ENCODE measurements around the gene SOX18. TPM values are rescaled to one million over a fixed set of nuclear protein-coding genes. Genes with fewer than 3 reads are reported as not detected.

SOX18 gene
- 1.7 to 2.6 TPM (median 2.2 TPM) in 5 replicates for total RNA-seq (2022; extraction: Qiagen RNA extraction; ENCODE audit: low read depth)

DNA sequence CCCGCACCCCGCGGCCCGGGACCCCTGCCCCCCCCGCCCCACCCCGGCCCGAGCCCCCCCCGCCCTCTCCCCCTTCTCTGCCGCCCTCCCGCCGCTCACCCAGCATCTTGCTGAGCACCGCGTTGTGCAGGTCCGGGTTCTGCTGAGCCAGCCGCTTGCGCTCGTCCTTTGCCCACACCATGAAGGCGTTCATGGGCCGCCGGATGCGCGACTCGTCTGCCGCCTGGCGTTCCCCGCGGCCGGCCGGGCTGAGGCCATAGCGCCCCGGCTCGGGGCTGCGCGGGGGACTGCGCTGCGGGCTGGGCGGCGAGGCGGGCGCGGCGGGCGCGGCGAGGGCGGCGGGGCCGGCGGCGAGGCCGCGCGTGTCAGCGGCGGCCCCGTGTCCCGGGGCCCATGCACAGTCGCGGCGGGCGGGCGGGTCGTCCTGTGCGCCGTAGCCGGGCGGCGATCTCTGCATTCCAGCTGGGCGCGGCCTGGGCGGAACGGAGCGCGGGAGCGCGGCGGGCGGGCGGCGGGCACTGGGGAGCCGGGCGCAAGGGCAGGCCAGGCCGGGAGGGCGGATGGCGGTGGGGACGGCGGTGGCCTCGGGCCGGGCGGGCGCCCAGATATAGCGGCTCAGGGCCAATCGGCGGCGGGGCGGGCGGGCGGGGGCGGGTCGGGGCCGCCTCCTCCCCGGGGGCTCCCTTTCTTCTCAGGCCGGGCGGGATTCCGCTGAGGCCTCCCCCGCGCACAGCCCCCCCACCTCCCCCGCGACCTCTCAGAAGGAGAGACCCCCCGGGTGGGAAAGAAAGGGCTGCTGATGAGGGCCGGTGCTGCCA lies at the start of gene SOX18:
Gene SOX18 (minus strand): TSS at position 580 of the 818 bp plus-strand sequence. CDS start 123 bp downstream, at position 457.

DNA sequence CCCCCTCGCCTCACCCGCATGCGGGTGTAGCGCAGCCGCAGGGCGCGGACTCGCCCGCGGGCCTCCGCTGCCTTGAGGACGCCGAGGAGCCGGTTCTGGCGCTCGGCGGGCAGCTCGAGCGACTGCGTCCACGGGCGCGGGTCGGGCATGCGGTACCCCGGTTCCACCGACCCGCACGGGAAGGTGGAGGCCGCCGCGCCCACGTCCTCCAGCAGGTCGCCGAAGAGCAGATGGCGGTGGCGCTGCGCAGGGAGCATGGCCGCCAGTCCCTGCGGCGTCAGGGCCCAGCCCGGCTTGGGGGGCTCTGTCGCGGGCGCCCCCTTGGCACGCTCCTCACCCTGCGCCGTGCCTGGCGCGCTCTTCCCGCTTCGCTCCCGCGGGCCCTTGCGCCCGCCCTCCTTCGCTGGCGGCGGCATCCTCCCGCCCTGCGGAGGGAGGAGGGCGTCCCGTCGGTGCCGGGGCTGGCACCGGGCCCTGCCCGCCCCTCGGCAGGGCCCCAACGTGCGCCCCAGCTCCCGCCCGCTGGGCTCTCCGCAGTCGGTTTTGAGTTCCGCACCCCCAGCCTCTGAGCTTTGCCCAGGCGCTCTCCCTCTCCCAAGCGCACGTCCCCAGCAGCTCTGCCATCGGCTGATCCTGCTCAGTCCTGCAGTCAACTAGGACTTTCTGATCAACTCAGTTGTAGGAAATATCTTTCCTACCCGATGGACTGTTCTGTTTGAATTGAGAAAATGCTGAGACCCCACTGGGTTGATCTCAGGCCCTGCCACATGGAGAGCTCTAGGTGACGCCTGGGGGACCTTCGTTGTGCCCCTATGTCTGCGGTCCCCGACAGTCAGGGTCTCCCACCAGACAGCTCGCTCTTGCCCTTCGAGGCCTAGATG lies 34.6 kb upstream of the SOX18 start, which contains the start of gene LKAAEAR1:
Gene LKAAEAR1 (minus strand): TSS at position 595 of the 881 bp plus-strand sequence. CDS start 179 bp downstream, at position 416.

DNA sequence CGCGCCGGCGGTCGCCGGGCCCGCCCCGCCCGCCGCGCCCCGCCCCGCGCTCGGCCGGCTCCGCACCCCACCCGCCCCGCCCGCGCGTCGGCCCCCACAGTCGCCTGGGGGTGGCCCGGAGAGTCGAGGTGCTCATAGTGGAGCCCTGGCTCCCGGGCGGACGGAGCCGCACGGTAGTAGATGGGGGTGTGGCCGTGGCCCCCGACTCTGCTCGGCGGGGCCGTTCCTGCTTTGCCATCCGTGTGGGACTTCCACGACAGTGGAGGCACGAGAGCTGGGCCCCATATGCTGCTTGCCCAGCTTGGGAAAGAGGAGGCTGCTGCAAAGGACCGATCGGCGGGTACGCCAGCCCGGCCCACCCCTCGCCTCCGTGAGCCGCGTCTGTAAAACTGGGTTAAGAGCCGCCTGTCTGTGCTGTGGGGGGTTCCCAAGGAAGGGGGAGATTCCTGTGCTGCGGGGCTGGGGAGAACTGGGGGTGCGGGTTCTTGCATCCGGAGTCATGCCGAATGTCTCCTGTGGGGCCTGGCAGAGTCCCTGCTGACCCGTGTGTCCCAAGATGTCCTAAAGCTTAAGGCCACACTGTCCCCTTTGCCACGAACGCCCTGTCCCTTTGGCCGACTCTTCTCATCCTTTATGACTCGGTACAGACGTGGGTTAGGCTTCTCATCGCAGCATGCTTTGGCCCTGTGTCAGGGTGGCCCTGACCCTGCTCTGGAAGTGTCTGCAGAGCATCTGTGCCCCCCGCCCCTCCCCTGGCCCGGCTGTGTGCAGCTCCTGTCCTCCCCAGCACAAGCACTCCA lies 30.8 kb upstream of the SOX18 start, which contains the start of gene OPRL1:
Gene OPRL1 (plus strand): TSS at position 70 of the 800 bp plus-strand sequence. CDS start 12,639 bp downstream, outside the sequence.

DNA sequence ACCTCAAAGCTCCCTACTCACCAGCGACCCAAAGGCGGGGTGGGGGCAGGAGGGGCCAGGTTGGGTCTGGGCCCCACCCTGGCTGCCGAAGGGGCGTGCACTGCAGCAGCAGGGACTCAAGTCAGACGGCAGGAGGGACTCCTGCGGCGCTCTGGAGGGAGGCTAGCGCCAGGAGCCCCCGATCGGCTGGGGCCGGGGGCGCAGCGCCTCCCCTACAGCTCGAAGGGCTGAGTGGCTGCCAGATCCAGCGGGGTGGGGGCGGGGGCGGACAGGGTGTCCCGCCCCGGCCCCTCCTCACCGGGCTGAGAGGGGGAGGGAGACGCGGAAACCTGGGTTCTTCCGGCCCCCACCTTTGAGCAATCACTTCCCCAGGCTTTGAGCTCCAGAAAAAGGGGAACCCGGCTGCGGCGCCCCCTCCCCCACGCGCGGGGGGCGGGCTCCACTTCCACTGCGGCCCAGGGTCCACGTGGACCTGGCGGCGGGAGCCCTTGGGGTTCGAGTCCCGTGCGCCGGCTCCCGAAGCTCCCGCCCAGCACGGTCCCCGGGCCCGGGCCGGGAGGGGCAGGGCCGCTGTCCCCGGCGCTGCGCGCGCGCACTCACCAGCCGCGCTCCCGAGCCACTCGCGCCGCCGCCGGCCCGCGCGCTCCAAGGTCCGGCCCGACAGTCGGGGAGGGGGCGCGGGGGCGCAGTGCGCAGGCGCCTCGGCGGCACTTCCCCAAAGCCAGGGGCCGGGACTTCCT lies 30.0 kb upstream of the SOX18 start, which contains the start of gene RGS19:
Gene RGS19 (minus strand): TSS at position 246 of the 740 bp plus-strand sequence. CDS start 2,632 bp downstream, outside the sequence.

DNA sequence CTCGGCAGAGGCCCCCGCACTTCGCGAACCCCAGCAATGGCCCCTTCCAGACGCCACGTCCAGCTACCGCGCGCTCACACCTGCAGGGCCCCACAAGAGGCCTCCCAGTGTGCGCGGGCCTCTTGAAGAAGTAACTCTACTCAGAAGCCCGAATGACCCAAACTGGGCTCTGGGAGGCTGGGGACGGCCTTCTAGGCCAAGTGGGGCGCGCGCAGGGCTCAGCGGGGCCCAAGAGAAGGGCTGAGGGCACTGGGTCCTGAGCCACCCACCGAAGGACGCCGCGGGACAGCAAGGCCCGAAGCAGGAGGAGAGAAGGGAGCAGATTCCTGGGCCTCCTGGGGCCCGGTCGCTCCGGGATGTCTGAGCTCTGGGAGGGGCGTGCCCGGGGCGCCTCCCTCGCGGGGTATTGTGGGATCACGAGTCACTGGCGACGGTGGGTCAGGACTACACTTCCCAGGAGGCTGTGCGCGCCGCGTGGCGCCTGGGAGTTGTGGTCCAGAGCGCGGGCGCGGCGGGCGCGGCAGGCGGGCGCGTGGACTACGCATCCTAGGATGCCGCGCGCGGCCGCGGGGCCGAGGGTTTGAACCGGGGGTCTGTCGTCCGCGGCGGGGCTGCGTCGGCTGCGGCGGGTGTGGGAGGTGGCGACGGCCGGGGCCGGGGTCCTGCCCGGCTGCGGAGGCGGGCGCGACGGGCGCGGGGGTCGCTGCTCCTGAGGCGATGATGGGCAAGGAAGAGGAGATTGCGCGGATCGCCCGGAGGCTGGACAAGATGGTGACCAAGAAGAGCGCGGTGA lies 13.4 kb upstream of the SOX18 start, which contains the start of gene TCEA2:
Gene TCEA2 (plus strand): TSS at position 603 of the 793 bp plus-strand sequence. CDS start 115 bp downstream, at position 718.

DNA sequence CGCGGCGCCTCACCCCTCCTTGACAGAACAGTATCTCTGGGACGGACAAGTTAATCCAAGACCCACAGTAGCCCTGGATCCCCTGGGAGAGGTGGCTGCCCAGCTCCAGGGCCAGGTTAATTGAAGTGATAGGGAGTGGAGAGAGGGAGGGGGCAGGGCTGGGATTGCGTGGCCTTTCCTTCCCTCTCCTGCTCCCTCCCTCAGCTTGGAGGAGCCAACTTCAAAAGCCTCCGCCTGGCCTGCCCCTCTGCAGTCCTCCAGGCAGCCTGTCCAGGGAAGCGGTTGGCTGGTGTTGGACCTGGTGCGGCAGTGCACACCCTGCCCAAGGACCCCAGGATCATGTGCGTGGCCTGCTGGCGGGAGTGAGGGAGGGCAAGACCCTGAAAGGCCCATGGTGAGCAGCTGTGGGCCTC lies 13.5 kb downstream of the SOX18 start, which contains the start of gene C20orf204:
Gene C20orf204 (plus strand): TSS at position 250 of the 413 bp plus-strand sequence. CDS start 142 bp downstream, at position 392.

Other genes with a start within 250 kb of the SOX18 start
- gene ZBTB46, start 218.4 kb downstream of the SOX18 start, total RNA-seq (2022; extraction: Qiagen RNA extraction; ENCODE audit: low read depth) = 0.66 to 0.86 TPM (median 0.78 TPM) in 5 replicates
- gene ABHD16B, start 188.1 kb downstream of the SOX18 start, total RNA-seq (2022; extraction: Qiagen RNA extraction; ENCODE audit: low read depth) = not detected in 5 replicates
- 126 to 136 TPM (median 130 TPM) in 5 replicates for gene TPD52L2, start 184.4 kb downstream of the SOX18 start, total RNA-seq (2022; extraction: Qiagen RNA extraction; ENCODE audit: low read depth)
- 23.7 to 30.3 TPM (median 28.4 TPM) in 5 replicates for gene DNAJC5, start 154.5 kb downstream of the SOX18 start, total RNA-seq (2022; extraction: Qiagen RNA extraction; ENCODE audit: low read depth)
- gene UCKL1, start 93.2 kb downstream of the SOX18 start, total RNA-seq (2022; extraction: Qiagen RNA extraction; ENCODE audit: low read depth) = 24.4 to 35.3 TPM (median 32.2 TPM) in 5 replicates
- 9.1 to 12.4 TPM (median 11.8 TPM) in 5 replicates for gene ZNF512B, start 79.7 kb downstream of the SOX18 start, total RNA-seq (2022; extraction: Qiagen RNA extraction; ENCODE audit: low read depth)
- not detected in 5 replicates for gene SAMD10, start 70.0 kb downstream of the SOX18 start, total RNA-seq (2022; extraction: Qiagen RNA extraction; ENCODE audit: low read depth)
- gene PRPF6, start 68.5 kb downstream of the SOX18 start, total RNA-seq (2022; extraction: Qiagen RNA extraction; ENCODE audit: low read depth) = 49.9 to 54.3 TPM (median 53.6 TPM) in 5 replicates
- 0.33 to 0.64 TPM (median 0.57 TPM) in 5 replicates for gene C20orf204, start 13.5 kb downstream of the SOX18 start, total RNA-seq (2022; extraction: Qiagen RNA extraction; ENCODE audit: low read depth)
- gene TCEA2, start 13.6 kb upstream of the SOX18 start, total RNA-seq (2022; extraction: Qiagen RNA extraction; ENCODE audit: low read depth) = 32.3 to 48.6 TPM (median 44.4 TPM) in 5 replicates
- gene RGS19, start 29.9 kb upstream of the SOX18 start, total RNA-seq (2022; extraction: Qiagen RNA extraction; ENCODE audit: low read depth) = 17.9 to 32.1 TPM (median 28.1 TPM) in 5 replicates
- gene OPRL1, start 30.4 kb upstream of the SOX18 start, total RNA-seq (2022; extraction: Qiagen RNA extraction; ENCODE audit: low read depth) = 0.70 to 0.88 TPM (median 0.75 TPM) in 5 replicates
- gene LKAAEAR1, start 34.8 kb upstream of the SOX18 start, total RNA-seq (2022; extraction: Qiagen RNA extraction; ENCODE audit: low read depth) = 0.95 to 2.2 TPM (median 1.1 TPM) in 5 replicates
- not detected in 5 replicates for gene NPBWR2, start 57.9 kb upstream of the SOX18 start, total RNA-seq (2022; extraction: Qiagen RNA extraction; ENCODE audit: low read depth)
- gene MYT1, start 114.8 kb upstream of the SOX18 start, total RNA-seq (2022; extraction: Qiagen RNA extraction; ENCODE audit: low read depth) = 0.09 to 0.28 TPM (median 0.14 TPM) in 4 of 5 replicates, not detected in the other
- gene PCMTD2, start 206.1 kb upstream of the SOX18 start, total RNA-seq (2022; extraction: Qiagen RNA extraction; ENCODE audit: low read depth) = 8.3 to 13.2 TPM (median 11.7 TPM) in 5 replicates